Neuronal stem cell (in vitro differentiated cells): ENCODE data around the gene MPZL1.

Experiments used
- DNase-seq: peaks from one replicate; pipeline ENCODE4 v3.0.0-alpha.2; 2013; ENCODE audit warnings: low spot score
- H2AFZ ChIP-seq: one replicate; pipeline ENCODE4 v1.6.1; 2013; ENCODE audit warnings: mild to moderate bottlenecking, low read length, inconsistent platforms
- H2AK5ac ChIP-seq: 2 replicates; pipeline ENCODE4 v1.6.1; 2013; ENCODE audit warnings: low read depth, mild to moderate bottlenecking, inconsistent platforms, low read length, moderate library complexity, mixed read lengths
- H2BK120ac ChIP-seq: 2 replicates; pipeline ENCODE4 v1.6.1; 2013; ENCODE audit warnings: low read depth, mild to moderate bottlenecking, inconsistent platforms, low read length, moderate library complexity, mixed read lengths
- H2BK12ac ChIP-seq: one replicate; pipeline ENCODE4 v1.6.1; 2013; ENCODE audit warnings: low read length, inconsistent platforms
- H2BK15ac ChIP-seq: 2 replicates; pipeline ENCODE4 v1.6.1; 2013; ENCODE audit warnings: mild to moderate bottlenecking, low read length, inconsistent platforms, mixed read lengths
- H2BK5ac ChIP-seq: one replicate; pipeline ENCODE4 v1.6.1; 2013; ENCODE audit warnings: inconsistent platforms, mild to moderate bottlenecking, low read length, moderate library complexity
- H3K14ac ChIP-seq: one replicate; pipeline ENCODE4 v1.6.1; 2013; ENCODE audit warnings: low read length, inconsistent platforms
- H3K18ac ChIP-seq: 2 replicates; pipeline ENCODE4 v1.6.1; 2013; ENCODE audit warnings: low read length, inconsistent platforms
- H3K23ac ChIP-seq: 2 replicates; pipeline ENCODE4 v1.6.1; 2013; ENCODE audit warnings: low read depth, mild to moderate bottlenecking, mixed read lengths, low read length, inconsistent platforms; ENCODE audit not compliant: poor library complexity
- H3K27ac ChIP-seq: replicated peaks from 3 replicates; pipeline ENCODE4 v1.5.1; 2013; ENCODE audit warnings: low read length, inconsistent platforms
- H3K27me3 ChIP-seq, 3 experiments: 2 replicates each; pipeline ENCODE4 v1.6.1; 2013; ENCODE audit warnings: low read length in 3 of 3, mild to moderate bottlenecking in 2 of 3, inconsistent platforms in 1 of 3, low read depth in 1 of 3, mixed read lengths in 1 of 3, moderate library complexity in 1 of 3; ENCODE audit not compliant: control insufficient read depth in 3 of 3, insufficient read depth in 3 of 3
- H3K36me3 ChIP-seq, 2 donors: replicated peaks in 1 of 2; 2 replicates each; pipeline ENCODE4 v1.6.1; 2013; ENCODE audit warnings: low read length in 2 of 2; ENCODE audit not compliant: control insufficient read depth in 2 of 2, insufficient read depth in 2 of 2
- H3K4ac ChIP-seq: 2 replicates; pipeline ENCODE4 v1.6.1; 2013; ENCODE audit warnings: inconsistent platforms, mild to moderate bottlenecking, low read length, moderate library complexity
- H3K4me1 ChIP-seq, 2 donors: 1 replicate in 1 of 2; 2 replicates in 1 of 2; pipeline ENCODE4 v1.6.1; 2013; ENCODE audit warnings: low read length in 2 of 2, low read depth in 1 of 2; ENCODE audit not compliant: control insufficient read depth in 2 of 2, insufficient read depth in 1 of 2
- H3K4me2 ChIP-seq: one replicate; pipeline ENCODE4 v1.6.1; 2013; ENCODE audit warnings: mild to moderate bottlenecking, low read length, inconsistent platforms; ENCODE audit not compliant: insufficient read depth, poor library complexity, severe bottlenecking
- H3K4me3 ChIP-seq, 2 donors: 2 replicates each; pipeline ENCODE4 v1.5.1; 2013; ENCODE audit warnings: low read length in 2 of 2, mild to moderate bottlenecking in 2 of 2, inconsistent platforms in 1 of 2, moderate library complexity in 1 of 2
- H3K79me1 ChIP-seq: one replicate; pipeline ENCODE4 v1.6.1; 2013; ENCODE audit warnings: low read depth, mild to moderate bottlenecking, inconsistent platforms, low read length, moderate library complexity
- H3K9ac ChIP-seq: one replicate; pipeline ENCODE4 v1.6.1; 2013; ENCODE audit warnings: mild to moderate bottlenecking, low read depth, low read length, inconsistent platforms; ENCODE audit not compliant: poor library complexity
- H3K9me3 ChIP-seq, 2 donors: replicated peaks in 1 of 2; 2 replicates each; pipeline versions ENCODE3 to v1.6.1; 2013; ENCODE audit warnings: low read length in 2 of 2, mild to moderate bottlenecking in 2 of 2, inconsistent platforms in 1 of 2, low read depth in 1 of 2, mixed read lengths in 1 of 2, moderate library complexity in 1 of 2; ENCODE audit not compliant: control insufficient read depth in 2 of 2, insufficient read depth in 1 of 2
- H4K8ac ChIP-seq: one replicate; pipeline ENCODE4 v1.6.1; 2013; ENCODE audit warnings: low read depth, mild to moderate bottlenecking, inconsistent platforms, low read length, moderate library complexity
- H4K91ac ChIP-seq: one replicate; pipeline ENCODE4 v1.6.1; 2013; ENCODE audit warnings: low read length, low read depth, mild to moderate bottlenecking, inconsistent platforms; ENCODE audit not compliant: poor library complexity
- WGBS, 2 donors: extraction: QIAGEN DNeasy Blood & Tissue Kit; methylation state at CpG; one replicate each; pipeline ENCODE4 v1.1.7; 2013; ENCODE audit warnings: missing lambda C conversion rate in 2 of 2, mixed read lengths in 1 of 2; ENCODE audit not compliant: insufficient read length in 2 of 2, insufficient replicate concordance in 1 of 2; ENCODE audit errors: extremely low coverage in 2 of 2; 5-methylcytosine and 5-hydroxymethylcytosine counted together

Gene MPZL1

DNA sequence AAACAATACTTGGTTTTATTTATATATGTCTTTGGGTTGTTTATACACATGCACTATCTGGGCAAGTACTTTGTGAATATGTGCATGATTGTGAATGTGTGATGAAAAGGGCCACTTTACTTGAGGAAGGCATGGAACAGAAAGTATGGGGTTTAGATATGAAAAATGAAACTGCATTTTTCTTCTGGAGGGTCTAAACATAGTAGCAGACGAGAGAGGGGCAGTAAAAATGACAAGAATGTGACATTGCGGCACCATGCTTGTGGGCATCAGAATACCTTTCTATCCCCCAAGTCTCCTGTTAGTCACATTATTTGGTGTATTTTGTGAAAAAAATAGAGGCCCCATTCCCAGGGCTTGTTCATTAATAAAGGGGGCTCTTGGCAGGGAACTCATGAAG is 15.4 kb upstream of the MPZL1 start:
- Histone ChIP-seq H3K27ac (no peak overlapping the region), H2AFZ (peak overlapping the region; percentile 15), H3K79me1 (no peaks in the 10 kb centered on the region), H3K4me3 (no peak overlapping the region), H3K4me2 (no peak overlapping the region), H3K14ac (no peak overlapping the region), H3K9me3 (no peaks in the 10 kb centered on the region), H3K27me3 (peaks cover 0 to 38% (median 0%) of the 10 kb centered on the region in 3 experiments), H4K8ac (no peak overlapping the region), H2BK15ac (no peak overlapping the region), H3K23ac (no peak overlapping the region), H2BK5ac (no peak overlapping the region), H4K91ac (no peak overlapping the region), H3K18ac (no peak overlapping the region), H3K9ac (no peak overlapping the region), H2AK5ac (no peak overlapping the region), H2BK12ac (no peak overlapping the region), H2BK120ac (no peak overlapping the region), H3K36me3 (no peaks in the 10 kb centered on the region), H3K4ac (no peak overlapping the region), H3K4me1 (peaks cover 10% of the 10 kb centered on the region in 2 donors)
- DNase-seq: no peak
- WGBS, 2 donors: no CpG with 5 or more reads among the region's 2 CpGs

DNA sequence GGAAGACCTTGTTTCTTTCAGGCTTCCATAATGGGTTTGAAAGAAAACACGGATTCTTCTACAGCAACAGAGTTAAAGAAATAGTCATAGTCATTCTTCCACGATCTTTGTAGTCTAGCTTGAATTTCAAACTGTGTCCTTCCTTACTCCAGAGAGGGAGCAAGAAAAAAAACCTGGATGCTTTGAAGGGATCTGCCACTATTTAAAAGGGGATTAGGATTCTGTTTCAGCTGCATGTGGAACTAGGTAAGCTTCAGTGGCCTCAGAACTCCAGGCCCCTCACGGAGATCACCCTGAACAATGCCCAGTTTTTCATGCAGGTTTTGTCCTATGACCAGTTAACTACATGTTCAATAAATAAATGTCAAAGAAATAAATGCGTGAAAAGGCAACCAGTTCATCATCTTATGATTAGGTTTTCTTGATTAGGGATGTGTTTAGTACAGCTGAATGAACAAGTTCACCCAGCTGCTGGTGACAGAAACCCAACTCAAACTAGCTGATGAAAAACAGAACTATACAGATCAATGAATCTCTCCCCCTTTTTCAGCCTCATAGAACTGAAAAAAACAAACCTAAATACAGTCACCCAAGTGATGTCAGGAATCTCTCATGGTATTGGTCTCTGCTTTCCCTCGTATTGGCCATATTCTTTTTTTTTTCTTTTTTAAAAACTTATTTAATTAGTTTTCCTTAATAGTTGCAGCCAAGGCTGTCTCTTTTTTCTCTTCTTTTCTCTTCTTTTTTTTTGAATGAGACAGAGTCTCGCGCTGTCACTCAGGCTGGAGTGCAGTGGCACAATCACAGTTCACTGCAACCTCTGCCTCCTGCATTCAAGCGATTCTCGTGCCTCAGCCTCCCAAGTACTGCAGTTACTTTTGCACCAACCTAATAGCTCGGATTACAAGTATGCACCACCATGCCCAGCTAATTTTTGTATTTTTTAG is 14.6 kb upstream of the MPZL1 start:
- Histone ChIP-seq H2AK5ac (no peak overlapping the region), H3K79me1 (no peaks in the 10 kb centered on the region), H3K9me3 (no peaks in the 10 kb centered on the region), H3K4me2 (no peak overlapping the region), H2BK120ac (no peak overlapping the region), H4K91ac (no peak overlapping the region), H2BK12ac (no peak overlapping the region), H3K14ac (no peak overlapping the region), H3K23ac (no peak overlapping the region), H3K4me1 (peaks cover 10% of the 10 kb centered on the region in 2 donors), H2BK15ac (no peak overlapping the region), H3K27me3 (peaks cover 0 to 37% (median 0%) of the 10 kb centered on the region in 3 experiments), H3K18ac (no peak overlapping the region), H3K36me3 (no peaks in the 10 kb centered on the region), H3K27ac (no peak overlapping the region), H3K4me3 (no peak overlapping the region), H2AFZ (peak overlapping the region; percentile 15), H3K4ac (no peak overlapping the region), H3K9ac (no peak overlapping the region), H4K8ac (no peak overlapping the region), H2BK5ac (no peak overlapping the region)
- peak; percentile 23 for DNase-seq
- no CpG with 5 or more reads among the region's 10 CpGs for WGBS, 2 donors

DNA sequence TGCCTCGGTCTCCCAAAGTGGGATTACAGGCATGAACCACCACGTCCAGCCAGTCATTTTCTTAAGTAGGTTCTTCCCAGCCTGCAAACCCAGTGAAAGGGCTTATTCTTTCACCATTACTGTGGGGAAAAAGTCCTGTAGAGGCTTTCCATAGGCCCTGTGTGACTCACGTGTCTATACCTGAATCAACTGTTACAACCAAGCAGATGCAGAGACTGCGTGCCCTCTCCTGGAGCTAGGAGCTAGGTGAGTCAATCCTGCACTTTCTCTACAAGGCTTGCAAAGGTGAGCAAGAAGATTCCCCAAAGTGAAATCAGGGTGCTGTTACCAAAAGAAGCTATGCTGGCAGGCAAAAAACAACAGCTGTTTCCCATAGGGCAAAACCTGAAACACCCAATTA is 13.8 kb upstream of the MPZL1 start:
- Histone ChIP-seq H2BK5ac (no peak overlapping the region), H2AFZ (no peak overlapping the region), H3K9me3 (no peaks in the 10 kb centered on the region), H3K4me1 (peaks cover 10% of the 10 kb centered on the region in 2 donors), H3K27ac (no peak overlapping the region), H3K14ac (no peak overlapping the region), H4K8ac (no peak overlapping the region), H3K9ac (no peak overlapping the region), H3K27me3 (peaks cover 0 to 37% (median 4%) of the 10 kb centered on the region in 3 experiments), H3K4me2 (no peak overlapping the region), H2BK120ac (no peak overlapping the region), H3K4me3 (no peak overlapping the region), H3K36me3 (no peaks in the 10 kb centered on the region), H3K18ac (no peak overlapping the region), H2AK5ac (no peak overlapping the region), H3K4ac (no peak overlapping the region), H4K91ac (no peak overlapping the region), H3K79me1 (no peaks in the 10 kb centered on the region), H2BK15ac (no peak overlapping the region), H2BK12ac (no peak overlapping the region), H3K23ac (no peak overlapping the region)
- DNase-seq: no peak
- no CpG with 5 or more reads among the region's 4 CpGs for WGBS, 2 donors

DNA sequence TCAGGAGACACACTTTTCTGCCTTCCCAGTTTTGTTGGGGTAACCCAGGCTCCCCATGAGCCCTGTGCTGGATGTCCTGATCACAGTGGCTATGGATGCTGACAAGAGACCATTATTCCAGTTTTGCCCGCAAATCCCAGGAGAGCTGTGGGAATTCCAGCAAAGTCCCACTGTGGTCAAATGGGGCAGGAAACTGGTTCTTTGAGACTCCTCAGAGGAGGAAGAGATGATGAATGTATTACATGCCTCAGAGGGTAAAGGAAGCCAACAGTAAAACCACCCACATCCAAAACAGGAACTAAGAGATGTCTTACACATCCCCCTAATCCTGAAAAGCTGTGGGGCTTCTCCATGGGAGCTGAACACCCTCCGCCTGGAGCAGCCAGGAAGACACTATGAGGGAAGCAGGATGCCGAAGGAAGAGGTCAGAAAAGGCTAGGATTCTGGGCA is 12.8 kb upstream of the MPZL1 start:
- Histone ChIP-seq H3K27me3 (peaks cover 0 to 35% (median 6%) of the 10 kb centered on the region in 3 experiments), H3K4me1 (peaks cover 12 to 14% of the 10 kb centered on the region in 2 donors), H3K27ac (no peak overlapping the region), H2BK120ac (no peak overlapping the region), H2BK5ac (no peak overlapping the region), H3K36me3 (no peaks in the 10 kb centered on the region), H2AK5ac (no peak overlapping the region), H2AFZ (no peak overlapping the region), H3K9me3 (no peaks in the 10 kb centered on the region), H3K18ac (no peak overlapping the region), H3K9ac (no peak overlapping the region), H3K79me1 (no peaks in the 10 kb centered on the region), H3K14ac (no peak overlapping the region), H3K23ac (no peak overlapping the region), H2BK15ac (no peak overlapping the region), H3K4me3 (no peak overlapping the region), H3K4ac (no peak overlapping the region), H2BK12ac (no peak overlapping the region), H4K91ac (no peak overlapping the region), H4K8ac (no peak overlapping the region), H3K4me2 (no peak overlapping the region)
- no peak for DNase-seq
- WGBS, 2 donors: no CpG with 5 or more reads among the region's 3 CpGs
